HG03280 (cell line): ENCODE measurements around the gene ARRDC2.
"Not testable (repeated sequence)": the region's sequence is repeated elsewhere in the genome, so short reads cannot be mapped to it uniquely, and the experiment has no call there.

ENCODE experiments used
- ATAC-seq: cut with Tn5 transposase; IDR thresholded peaks from one replicate; pipeline ENCODE4 v1.9.1; 2021; ENCODE audit warnings: mild to moderate bottlenecking, moderate library complexity; ENCODE audit not compliant: unreplicated experiment

Gene ARRDC2

DNA sequence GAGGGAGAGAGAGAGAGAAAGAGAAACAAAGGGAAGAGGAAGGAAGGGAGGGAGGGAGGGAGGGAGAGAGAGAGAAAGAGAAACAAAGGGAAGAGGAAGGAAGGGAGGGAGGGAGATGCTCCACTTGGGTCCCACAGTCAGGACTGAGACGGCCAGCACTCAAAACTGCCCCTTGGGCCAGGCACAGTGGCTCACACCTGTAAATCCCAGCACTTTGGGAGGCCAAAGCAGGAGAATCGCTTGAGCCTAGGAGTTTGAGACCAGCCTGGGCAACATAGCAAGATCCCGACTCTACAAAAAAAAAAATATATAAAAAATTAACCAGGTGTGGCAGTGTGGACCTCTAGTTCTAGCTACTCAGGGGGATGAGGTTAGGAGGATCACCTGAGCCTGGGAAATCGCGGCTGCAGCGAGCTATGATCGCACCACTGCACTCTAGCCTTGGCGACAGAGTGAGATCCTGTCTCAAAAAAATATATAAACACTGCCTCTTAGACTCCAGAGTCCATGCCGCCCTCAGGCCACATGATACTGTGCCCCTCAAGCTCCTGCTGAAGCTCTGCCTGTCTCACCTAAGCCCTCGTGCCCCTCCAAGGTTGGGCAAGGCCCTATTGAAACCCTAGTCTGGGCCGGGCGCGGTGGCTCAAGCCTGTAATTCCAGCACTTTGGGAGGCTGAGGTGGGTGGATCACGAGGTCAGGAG is 8.4 kb downstream of the ARRDC2 start:
- no peak for ATAC-seq

GRCh38 chr19:18017275-18018083 is 9.5 kb downstream of the ARRDC2 start:
- ATAC-seq, result no peak

- no peak for ATAC-seq
Observed at GRCh38 chr19:18020212-18021085, 12.5 kb downstream of the ARRDC2 start.

DNA sequence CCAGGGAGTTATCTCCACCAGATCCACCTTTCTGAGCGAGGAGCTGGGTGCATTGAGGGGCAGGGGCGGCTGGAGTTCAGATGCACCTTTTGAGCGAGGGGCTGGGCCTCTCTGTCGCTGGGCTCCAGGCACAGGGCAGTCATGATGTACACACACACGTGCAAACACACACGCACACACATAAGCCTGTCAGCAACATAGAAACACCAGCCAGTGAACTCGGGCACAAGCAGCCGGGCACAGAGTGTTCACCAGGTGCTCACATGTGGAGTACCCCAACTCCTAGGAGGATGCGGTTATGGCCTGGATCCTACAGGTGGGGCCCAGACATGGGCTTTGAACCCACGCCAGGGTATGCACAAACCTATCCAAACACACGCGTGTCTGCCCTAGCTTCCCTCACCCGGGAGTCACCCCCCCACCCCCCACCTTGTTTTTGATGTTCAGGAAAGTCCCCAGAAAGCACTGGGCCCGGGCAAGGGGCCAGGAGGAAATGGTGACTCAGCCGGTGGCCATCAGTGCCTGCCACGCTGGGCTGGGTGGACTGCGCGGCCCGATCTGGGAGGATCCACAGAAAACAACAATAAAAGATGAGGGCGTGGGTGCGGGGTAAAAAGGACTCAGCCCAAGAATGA is 13.3 kb downstream of the ARRDC2 start:
- ATAC-seq, result no peak

- no peak for ATAC-seq
Observed at GRCh38 chr19:18023622-18024251, 15.8 kb downstream of the ARRDC2 start.

- no peak for ATAC-seq
Observed at GRCh38 chr19:18027151-18027550, 19.2 kb downstream of the ARRDC2 start.

DNA sequence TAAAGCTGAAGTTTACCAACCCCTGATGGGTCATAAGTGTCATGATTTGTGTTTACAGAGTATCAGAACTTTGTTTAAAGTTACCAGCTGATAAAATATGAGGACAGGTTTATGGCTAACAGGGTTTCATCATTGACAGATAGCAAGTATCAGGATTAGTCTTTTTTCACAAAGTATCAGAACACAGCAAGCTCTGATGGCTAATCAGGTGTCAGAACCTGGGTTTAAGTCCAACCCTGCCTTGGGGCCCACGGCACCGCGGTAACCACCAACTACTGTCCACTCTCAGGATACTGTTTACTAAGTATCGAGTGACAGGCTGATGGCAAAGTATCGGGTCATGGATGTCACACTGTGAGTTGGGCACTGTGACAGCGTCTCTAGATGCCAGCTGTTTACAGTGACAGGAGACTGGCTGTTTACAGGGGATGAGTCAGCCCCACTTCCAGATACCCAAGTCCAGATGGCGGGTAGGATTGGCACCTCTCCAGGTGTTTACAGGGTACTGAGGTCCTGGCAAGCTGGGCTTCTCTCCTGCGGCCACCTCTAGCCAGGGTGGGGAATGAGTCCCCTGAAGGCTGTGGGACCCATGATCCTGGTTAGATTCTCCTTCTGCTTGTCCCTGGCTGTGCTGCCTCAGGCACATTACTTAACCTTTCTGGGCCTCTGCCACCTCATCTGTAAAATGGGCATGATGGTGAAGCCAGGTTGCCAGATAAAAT is 21.8 kb downstream of the ARRDC2 start:
- ATAC-seq, result no peak

- not testable (repeated sequence) for ATAC-seq
Observed at GRCh38 chr19:18031401-18031800, 23.4 kb downstream of the ARRDC2 start.

GRCh38 chr19:18032102-18032501 is 24.1 kb downstream of the ARRDC2 start:
- not testable (repeated sequence) for ATAC-seq

GRCh38 chr19:18041054-18041453 is 33.1 kb downstream of the ARRDC2 start:
- ATAC-seq, result no peak

GRCh38 chr19:18043676-18044075 is 35.7 kb downstream of the ARRDC2 start:
- ATAC-seq, result no peak

DNA sequence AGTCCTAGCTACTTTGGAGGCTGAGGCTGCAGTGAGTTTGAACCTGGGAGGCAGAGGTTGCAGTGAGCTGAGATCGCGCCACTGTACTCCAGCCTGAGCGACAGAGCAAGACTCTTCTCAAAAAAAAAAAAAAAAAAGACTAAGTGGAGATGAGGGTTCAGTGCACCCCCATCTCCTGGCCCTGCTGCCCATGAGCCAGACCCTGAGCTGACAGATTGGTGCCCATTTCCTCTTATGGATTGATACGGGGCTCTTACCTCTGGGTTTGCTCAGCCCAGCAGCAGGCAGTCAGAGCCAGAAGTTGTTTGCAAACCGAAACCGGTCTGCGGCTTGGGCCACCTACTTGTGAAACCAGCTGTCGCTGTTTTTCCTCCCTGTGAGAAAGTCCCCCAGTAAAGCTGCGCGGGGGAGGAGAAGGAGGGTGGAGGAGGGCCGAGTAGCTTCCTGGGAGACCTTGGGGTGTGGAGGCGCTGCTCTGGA is 36.9 kb downstream of the ARRDC2 start:
- ATAC-seq, result peak; percentile 89

DNA sequence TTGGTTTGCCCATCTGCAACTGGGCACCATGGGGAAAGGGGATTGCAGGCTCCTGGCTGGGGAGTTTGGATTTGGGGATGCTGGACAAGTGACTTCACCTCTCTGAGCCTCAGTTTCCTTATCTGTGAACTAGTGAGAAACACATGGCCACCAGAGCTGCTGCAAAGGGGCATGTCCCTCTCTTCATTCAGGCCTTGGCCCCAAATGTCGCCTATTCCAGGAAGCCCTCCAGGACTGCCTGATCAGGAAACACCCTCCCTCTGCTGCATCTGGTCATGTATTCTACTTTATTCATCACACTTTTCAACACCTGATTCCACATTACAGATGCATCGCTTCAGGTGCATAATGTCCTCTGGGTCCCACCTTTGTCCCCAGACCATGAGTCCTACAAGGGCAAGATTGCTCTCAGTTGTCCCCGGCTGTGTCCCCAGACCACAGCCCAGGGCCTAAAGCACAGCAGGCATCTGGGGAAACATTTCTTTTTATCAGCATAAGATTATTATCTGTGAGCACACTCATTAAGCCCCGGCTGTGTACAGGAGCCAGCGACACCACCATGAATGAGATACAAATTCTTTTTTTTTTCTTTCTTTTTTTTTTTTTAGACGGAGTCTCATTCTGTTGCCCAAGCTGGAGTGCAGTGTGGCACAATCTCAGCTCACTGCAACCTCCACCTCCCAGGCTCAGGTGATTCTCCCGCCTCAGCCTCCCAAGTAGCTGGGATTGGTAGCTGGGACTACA is 37.5 kb downstream of the ARRDC2 start:
- no peak for ATAC-seq

DNA sequence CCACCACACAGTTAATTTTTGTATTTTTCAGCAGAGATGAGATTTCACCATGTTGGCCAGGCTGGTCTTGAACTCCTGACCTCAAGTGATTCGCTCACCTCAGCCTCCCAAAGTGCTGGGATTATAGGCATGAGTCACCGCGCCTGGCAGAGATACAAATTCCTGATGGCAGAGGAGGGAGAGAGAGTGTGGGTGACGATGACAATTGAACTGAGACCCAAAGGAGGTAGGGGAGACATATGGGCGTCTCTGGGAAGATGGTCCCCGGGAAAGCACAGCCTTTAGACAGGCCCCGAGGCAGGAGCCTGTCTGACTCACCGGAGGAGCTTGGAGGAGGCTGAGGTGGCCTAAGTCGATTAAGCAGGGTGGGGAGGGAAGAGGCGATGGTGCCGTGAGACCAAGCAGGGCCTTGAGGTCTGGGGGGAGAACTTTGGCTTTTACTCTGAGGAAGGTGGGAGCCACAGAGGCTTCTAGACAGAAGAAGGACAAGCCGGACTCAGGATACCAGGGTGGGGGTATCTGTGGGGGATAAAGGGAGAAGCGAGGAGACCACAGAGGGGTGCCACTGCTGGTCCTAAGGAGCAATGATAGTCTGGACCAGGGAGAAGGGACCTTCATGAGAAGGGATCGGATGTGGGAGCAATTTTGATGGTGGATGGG is 38.2 kb downstream of the ARRDC2 start:
- ATAC-seq, result no peak

DNA sequence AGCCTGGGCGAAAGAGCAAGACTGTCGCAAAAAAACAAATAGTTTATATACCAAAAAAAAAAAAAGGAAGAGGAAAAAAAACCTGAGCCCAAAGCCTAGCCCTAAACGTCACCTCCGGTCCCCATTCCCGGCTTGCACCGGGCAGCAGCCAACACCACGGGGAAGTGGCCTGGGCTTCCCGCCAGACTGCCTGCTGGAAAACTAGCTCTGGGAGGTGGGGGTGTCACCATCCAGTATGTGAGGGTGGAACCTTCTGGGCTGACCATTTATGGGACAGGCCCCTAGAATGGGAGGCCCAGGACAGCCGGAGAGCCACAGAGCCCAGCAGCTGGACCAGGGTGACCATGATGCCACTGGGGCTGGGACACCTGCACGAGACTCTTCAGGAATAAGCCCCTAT is 41.4 kb downstream of the ARRDC2 start:
- no peak for ATAC-seq

DNA sequence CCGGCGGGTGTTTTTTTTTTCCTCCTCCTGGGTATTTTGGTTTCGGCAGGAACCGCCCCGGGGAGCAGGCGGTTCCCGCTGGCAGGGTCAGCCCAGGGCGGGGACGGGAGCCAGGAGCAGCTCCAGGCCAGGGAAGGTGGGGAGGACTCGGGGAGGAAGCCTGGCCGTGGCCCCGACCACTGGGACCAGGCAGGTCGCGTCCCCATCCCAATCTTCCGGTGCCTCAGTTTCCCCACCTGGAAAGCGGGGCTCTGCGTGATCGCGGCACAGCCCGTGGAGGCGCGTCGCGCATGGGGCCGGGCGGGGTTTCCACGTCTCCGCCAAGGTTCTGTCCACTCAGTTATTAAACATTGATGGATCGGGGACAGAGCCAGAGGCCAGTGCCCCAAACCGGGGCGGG is 43.9 kb downstream of the ARRDC2 start:
- ATAC-seq, result no peak

- no peak for ATAC-seq
Observed at GRCh38 chr19:18053576-18054219, 45.7 kb downstream of the ARRDC2 start.

DNA sequence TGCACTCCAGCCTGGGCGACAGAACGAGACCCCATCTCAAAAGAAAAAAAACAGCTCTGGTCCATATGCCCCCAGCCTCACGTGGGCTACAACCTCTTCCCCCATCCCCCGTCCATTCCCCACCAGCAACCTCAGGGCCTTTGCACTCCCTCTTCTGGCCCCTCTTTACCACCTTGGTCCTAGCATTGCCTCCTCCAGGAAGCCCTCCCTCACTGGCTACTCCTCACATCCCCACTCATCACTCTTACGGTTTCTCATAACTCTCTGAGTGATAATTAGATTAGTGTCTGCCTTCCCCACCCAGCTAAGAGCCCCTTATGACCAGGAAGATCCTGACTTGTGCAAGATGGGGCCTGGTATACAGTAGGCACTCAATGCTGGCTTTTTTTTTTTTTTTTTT is 48.0 kb downstream of the ARRDC2 start:
- ATAC-seq, result no peak
